H1 (cell line): ENCODE data around the gene BTBD18. TPM values are rescaled to one million over a fixed set of nuclear protein-coding genes. Genes with fewer than 3 reads are reported as not detected.

Experiments used
- BACH1 ChIP-seq: IDR thresholded peaks from 2 replicates; pipeline ENCODE4 v1.6.1; 2012; ENCODE audit warnings: low read length, improper control_type of control experiment
- BCL11A ChIP-seq, 2 experiments: IDR thresholded peaks; one replicate each; pipeline ENCODE4 v1.6.1; 2011; ENCODE audit warnings: low read depth in 2 of 2, low read length in 2 of 2, mild to moderate bottlenecking in 2 of 2
- BRCA1 ChIP-seq: IDR thresholded peaks from 2 replicates; pipeline ENCODE4 v1.6.1; 2012; ENCODE audit warnings: low read depth, low read length, improper control_type of control experiment
- CBX5 ChIP-seq: fragments of 300-800, 300-1000 bp; sonication (generic); IDR thresholded peaks from 2 replicates; pipeline ENCODE4 v1.7.1; 2016; ENCODE audit warnings: antibody characterized with exemption, low read length, low read depth
- CHD1 ChIP-seq: IDR thresholded peaks from 2 replicates; pipeline ENCODE4 v1.6.1; 2012; ENCODE audit warnings: low read depth, low read length, improper control_type of control experiment
- EZH2 ChIP-seq: fragments of 200-600 bp; sonication (generic); IDR thresholded peaks from 2 replicates; pipeline ENCODE4 v1.7.1; 2012; ENCODE audit warnings: low read depth, mild to moderate bottlenecking, moderate library complexity, low read length, inconsistent platforms; ENCODE audit not compliant: severe bottlenecking
- FOSL1 ChIP-seq: IDR thresholded peaks from 2 replicates; pipeline ENCODE4 v1.6.1; 2011; ENCODE audit warnings: mild to moderate bottlenecking, low read depth, low read length, moderate library complexity; ENCODE audit not compliant: insufficient read depth
- GTF2F1 ChIP-seq: IDR thresholded peaks from 2 replicates; pipeline ENCODE4 v1.6.1; 2012; ENCODE audit warnings: low read depth, low read length, improper control_type of control experiment, borderline replicate concordance
- HDAC2 ChIP-seq, 2 experiments: fragments of 300-600 bp in 1 of 2; sonication (generic) in 1 of 2; IDR thresholded peaks; 2 replicates each; pipeline ENCODE4 v1.6.1; 2011 to 2012; ENCODE audit warnings: low read depth in 2 of 2, low read length in 2 of 2, mild to moderate bottlenecking in 2 of 2, moderate library complexity in 2 of 2, borderline replicate concordance in 1 of 2, inconsistent platforms in 1 of 2
- JUND ChIP-seq: IDR thresholded peaks from 2 replicates; pipeline ENCODE4 v1.6.1; 2011; ENCODE audit warnings: mild to moderate bottlenecking, improper control_type of control experiment, low read length
- MAFK ChIP-seq: IDR thresholded peaks from 2 replicates; pipeline ENCODE4 v1.6.1; 2012; ENCODE audit warnings: low read depth, mild to moderate bottlenecking, improper control_type of control experiment, low read length
- NANOG ChIP-seq: IDR thresholded peaks from 2 replicates; pipeline ENCODE4 v1.6.1; 2011; ENCODE audit warnings: low read length, low read depth, mild to moderate bottlenecking, inconsistent platforms; ENCODE audit not compliant: insufficient read depth, poor library complexity, severe bottlenecking
- RAD21 ChIP-seq, 2 experiments: IDR thresholded peaks in 1 of 2; conservative IDR thresholded peaks in 1 of 2; 2 replicates each; pipeline ENCODE4 v1.6.1; 2011; ENCODE audit warnings: low read depth in 2 of 2, low read length in 2 of 2, improper control_type of control experiment in 1 of 2, inconsistent platforms in 1 of 2, mild to moderate bottlenecking in 1 of 2, moderate library complexity in 1 of 2
- RBBP5 ChIP-seq: IDR thresholded peaks from 2 replicates; pipeline ENCODE4 v1.7.1; 2012; ENCODE audit warnings: low read depth, mild to moderate bottlenecking, inconsistent platforms, low read length, moderate library complexity, borderline replicate concordance
- RNF2 ChIP-seq: fragments of 200-900, 300-1000 bp; sonication (generic); IDR thresholded peaks from 2 replicates; pipeline ENCODE4 v1.7.1; 2016; ENCODE audit warnings: borderline replicate concordance, low read depth, mild to moderate bottlenecking, antibody characterized with exemption, low read length; ENCODE audit not compliant: poor library complexity, severe bottlenecking; ENCODE audit errors: missing control alignments
- SIRT6 ChIP-seq: IDR thresholded peaks from one replicate; pipeline ENCODE4 v1.7.1; 2012; ENCODE audit warnings: low read length, inconsistent platforms
- SRF ChIP-seq: IDR thresholded peaks from 2 replicates; pipeline ENCODE4 v1.6.1; 2011; ENCODE audit warnings: mild to moderate bottlenecking, low read depth, low read length, moderate library complexity
- YY1 ChIP-seq: IDR thresholded peaks from 2 replicates; pipeline ENCODE4 v1.6.1; 2011; ENCODE audit warnings: low read depth, mild to moderate bottlenecking, low read length
- polyA plus RNA-seq, 7 experiments: library from polyadenylated mRNA; depleted of rRNA in 3 of 7; stranded (reverse) in 5 of 7; unstranded in 2 of 7; fragments of >200 nt in 5 of 7; fragments of 200-250 nt in 2 of 7; gene quantifications; 1 replicate in 5 of 7; 2 replicates in 1 of 7; 4 replicates in 1 of 7; pipeline versions ENCODE4 v1.2.1 to v1.2.3, GENCODE V29; 2011 to 2013; ENCODE audit warnings: missing spikeins in 2 of 7, mixed read lengths in 2 of 7
- total RNA-seq: library from RNA; stranded (reverse); fragmentation: NEBNext Ultra II Directional; extraction: Animal tissue kit (Norgen Biotek cat#: 25700); gene quantifications from 2 replicates; pipeline ENCODE4 v1.2.1, GENCODE V29; 2021
- TF ChIP-seq, protein P1 (sequence below): IDR thresholded peaks from 2 replicates; pipeline ENCODE4 v1.6.1; 2012; ENCODE audit warnings: inconsistent platforms
- TF ChIP-seq, protein P2 (sequence below): IDR thresholded peaks from 2 replicates; pipeline ENCODE4 v1.6.1; 2011; ENCODE audit warnings: low read length, improper control_type of control experiment

BTBD18 gene
- total and polyA plus RNA-seq, 2 of the 8 experiments (the other 6 are each of a cell fraction or from before 2014, with no cell fraction given), result 0.03 TPM; not detected in 1

DNA sequence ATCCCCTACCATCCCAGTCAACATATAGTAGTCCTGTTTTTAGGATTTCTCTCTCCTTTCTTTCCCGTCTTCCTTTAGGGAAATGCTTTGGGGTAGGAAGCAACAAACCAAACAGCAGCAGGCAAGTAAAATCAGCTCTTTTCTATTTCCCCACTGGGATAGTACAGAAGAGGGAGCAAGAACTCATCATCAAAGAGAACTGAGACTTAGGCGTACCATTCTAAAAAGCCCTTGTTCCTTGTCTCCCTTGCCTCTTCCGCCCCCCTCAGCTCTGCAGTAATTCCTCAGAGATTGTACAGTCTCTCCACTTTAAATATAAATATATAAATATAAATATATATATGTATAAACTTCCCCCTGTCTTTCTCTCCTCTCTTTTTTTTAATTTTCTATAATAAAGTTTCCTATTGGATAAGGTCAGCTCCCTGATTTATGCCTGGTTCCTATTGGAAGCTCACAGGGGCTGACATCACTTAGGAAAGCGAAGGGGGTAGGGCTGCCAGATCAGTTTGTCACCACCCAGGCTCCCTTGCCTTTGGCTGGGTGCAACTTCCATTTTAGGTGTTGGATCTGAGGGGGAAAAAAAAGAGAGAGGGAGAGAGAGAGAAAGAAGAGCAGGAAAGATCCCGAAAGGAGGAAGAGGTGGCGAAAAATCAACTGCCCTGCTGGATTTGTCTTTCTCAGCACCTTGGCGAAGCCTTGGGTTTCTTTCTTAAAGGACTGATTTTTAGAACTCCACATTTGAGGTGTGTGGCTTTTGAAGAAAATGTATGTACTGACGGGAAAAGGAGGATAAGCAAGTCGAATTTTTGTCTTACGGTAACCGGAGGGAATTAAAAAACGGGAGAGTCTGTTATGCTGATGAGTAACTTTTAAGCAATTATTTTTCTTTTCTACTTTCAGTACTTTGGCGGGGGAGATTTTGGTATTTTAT is 9.9 kb upstream of the BTBD18 start, which contains the start of gene CTNND1 (continued):
- TF ChIP-seq MAFK (no peak), BCL11A (IDR thresholded peaks at IDR 0.05; ENCODE audit: low read depth in 2 of 2, low read length in 2 of 2) (no peak), EZH2 (no peak), NANOG (no peak), CBX5 (no peak), FOSL1 (no peak), SIRT6 (no peak), RBBP5 (no peak), BRCA1 (no peak), HDAC2 (IDR thresholded peaks at IDR 0.05; ENCODE audit: borderline replicate concordance in 1 of 2, low read depth in 2 of 2, low read length in 2 of 2) (no peak), YY1 (peak; percentile 88), CHD1 (peak; percentile 70; the same call in 1 of the 2 replicates), JUND (peak; percentile 68), GTF2F1 (0 out of 2 replicates have a peak, but pooled peaks have one; percentile 37), RAD21 (IDR thresholded peaks at IDR 0.05 in 1 of 2, conservative IDR thresholded peaks at IDR 0.05 in 1 of 2; ENCODE audit: low read depth in 2 of 2, low read length in 2 of 2) (peak; percentile 3; a peak in 1 of 4 replicates), RNF2 (no peak), SRF (peak; percentile 62), BACH1 (no peak)
- TF ChIP-seq, protein P1, sequence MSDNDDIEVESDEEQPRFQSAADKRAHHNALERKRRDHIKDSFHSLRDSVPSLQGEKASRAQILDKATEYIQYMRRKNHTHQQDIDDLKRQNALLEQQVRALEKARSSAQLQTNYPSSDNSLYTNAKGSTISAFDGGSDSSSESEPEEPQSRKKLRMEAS, result no peak
- TF ChIP-seq, protein P2, sequence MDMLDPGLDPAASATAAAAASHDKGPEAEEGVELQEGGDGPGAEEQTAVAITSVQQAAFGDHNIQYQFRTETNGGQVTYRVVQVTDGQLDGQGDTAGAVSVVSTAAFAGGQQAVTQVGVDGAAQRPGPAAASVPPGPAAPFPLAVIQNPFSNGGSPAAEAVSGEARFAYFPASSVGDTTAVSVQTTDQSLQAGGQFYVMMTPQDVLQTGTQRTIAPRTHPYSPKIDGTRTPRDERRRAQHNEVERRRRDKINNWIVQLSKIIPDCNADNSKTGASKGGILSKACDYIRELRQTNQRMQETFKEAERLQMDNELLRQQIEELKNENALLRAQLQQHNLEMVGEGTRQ, result no peak
